ENCODE results near the gene SLC1A2.

- TF ChIP-seq CTCF (IDR thresholded peaks at IDR 0.05; ENCODE audit: insufficient read depth, low read length) (no peak), POLR2AphosphoS5 (IDR thresholded peaks at IDR 0.05; ENCODE audit: low read depth) (no peak), GABPA (IDR thresholded peaks at IDR 0.05; ENCODE audit: low read depth) (no peak)
These were observed 212.7 kb downstream of the SLC1A2 start for GRCh38 chr11:35206616-35207015.
